ENCODE results near the gene VASP.

VASP gene

GRCh38 chr19:45558399-45558878 is 51.2 kb downstream of the VASP start:
- peak; percentile 74 for DNase-seq

- no peak for DNase-seq
Observed at GRCh38 chr19:45560038-45560437, 52.8 kb downstream of the VASP start.

GRCh38 chr19:45560686-45561085 is 53.4 kb downstream of the VASP start:
- no peak for DNase-seq

GRCh38 chr19:45564131-45564780 is 57.0 kb downstream of the VASP start:
- no peak for DNase-seq

- no peak for DNase-seq
Observed at GRCh38 chr19:45567609-45568008, 60.3 kb downstream of the VASP start.

GRCh38 chr19:45568732-45569131 is 61.5 kb downstream of the VASP start:
- DNase-seq = no peak

- peak; percentile 59 for DNase-seq
Observed at GRCh38 chr19:45569619-45570421, 62.5 kb downstream of the VASP start.

GRCh38 chr19:45571457-45572220 is 64.4 kb downstream of the VASP start:
- no peak for DNase-seq

GRCh38 chr19:45574526-45574925 is 67.2 kb downstream of the VASP start:
- DNase-seq = no peak

- no peak for DNase-seq
Observed at GRCh38 chr19:45575216-45575615, 67.9 kb downstream of the VASP start.
